ENCODE results near the gene NPM1.
"Not testable (repeated sequence)": the region's sequence is repeated elsewhere in the genome, so short reads cannot be mapped to it uniquely, and the experiment has no call there.

Gene NPM1

DNA sequence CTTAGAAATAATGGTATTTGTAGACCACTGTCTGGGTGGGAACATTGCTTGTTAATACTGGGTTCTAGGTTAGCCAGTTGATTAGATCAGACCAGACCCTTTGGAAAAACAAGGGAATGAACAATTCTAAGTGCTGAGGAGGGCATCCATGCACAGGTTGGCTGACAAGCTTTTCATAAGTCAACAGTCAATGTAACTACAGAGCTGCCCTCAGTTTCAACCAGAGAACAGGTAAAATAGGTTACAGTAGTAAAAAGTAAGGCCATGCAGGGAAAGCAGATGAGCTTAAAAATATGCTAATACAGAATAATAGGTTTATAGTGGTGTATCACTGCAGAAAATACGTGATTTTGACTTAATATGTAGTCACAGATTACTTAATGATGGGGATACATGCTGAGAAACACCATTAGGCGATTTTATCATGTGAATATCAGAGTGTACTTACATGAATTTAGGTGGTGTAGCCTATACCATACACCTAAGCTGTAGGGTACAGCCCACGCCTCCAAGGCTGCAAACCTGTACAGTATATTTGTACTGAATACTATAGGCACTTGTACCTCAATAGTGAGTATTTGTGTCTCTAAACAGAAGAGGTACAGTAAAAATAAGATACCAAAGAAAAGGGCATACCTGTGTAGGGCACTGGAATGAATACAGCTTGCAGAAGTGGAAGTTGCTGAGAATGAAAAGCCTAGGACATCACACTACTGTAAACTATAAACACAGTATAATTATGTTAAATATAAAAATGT, 25.7 kb downstream of the NPM1 start:
- no peak for DNase-seq (ENCODE audit: low read depth in 2 of 2)

DNA sequence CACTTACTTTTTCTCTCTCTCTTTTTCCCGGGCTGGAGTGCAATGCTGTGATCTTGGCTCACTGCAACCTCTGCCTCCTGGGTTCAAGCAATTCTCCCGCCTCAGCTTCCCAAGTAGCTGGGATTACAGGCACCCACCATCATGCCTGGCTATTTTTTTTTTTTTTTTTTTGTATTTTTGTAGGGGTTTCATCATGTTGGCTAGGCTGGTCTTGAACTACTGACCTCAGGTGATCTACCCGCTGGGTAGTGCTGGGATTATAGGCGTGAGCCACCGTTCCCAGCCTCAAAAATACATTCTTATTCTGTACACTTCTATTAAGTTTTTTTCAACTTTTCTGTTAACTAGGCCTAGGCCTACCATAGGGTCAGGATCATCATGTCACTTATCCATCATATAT, 26.3 kb downstream of the NPM1 start:
- DNase-seq (ENCODE audit: low read depth in 2 of 2) = not testable (repeated sequence)

DNA sequence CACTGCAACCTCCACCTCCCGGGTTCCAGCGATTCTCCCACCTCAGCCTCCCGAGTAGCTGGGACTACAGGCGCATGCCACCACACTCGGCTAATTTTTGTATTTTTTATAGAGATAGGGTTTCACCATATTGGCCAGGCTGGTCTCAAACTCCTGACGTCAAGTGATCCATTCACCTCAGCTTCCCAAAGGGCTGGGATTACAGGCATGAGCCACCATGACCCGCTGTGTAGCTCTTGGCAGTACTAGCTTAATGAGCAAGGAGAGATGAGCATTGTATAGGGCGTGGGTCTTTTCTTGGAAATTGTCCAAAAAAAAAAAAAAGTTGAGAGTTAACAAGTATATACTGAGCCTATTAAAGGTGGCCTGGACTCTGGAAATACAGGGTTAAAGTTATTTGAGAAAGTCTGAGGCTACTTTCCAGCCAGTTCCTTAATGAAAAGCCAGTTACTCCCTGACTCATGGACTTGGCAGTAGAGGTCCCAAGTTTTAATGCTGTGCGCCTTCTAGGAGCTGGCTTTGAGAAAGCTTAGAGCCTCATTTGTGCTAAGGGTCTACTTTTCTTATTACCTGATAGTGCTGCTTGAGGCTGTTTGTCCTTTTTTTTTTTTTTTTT, 27.6 kb downstream of the NPM1 start:
- no peak for DNase-seq (ENCODE audit: low read depth in 2 of 2)

DNA sequence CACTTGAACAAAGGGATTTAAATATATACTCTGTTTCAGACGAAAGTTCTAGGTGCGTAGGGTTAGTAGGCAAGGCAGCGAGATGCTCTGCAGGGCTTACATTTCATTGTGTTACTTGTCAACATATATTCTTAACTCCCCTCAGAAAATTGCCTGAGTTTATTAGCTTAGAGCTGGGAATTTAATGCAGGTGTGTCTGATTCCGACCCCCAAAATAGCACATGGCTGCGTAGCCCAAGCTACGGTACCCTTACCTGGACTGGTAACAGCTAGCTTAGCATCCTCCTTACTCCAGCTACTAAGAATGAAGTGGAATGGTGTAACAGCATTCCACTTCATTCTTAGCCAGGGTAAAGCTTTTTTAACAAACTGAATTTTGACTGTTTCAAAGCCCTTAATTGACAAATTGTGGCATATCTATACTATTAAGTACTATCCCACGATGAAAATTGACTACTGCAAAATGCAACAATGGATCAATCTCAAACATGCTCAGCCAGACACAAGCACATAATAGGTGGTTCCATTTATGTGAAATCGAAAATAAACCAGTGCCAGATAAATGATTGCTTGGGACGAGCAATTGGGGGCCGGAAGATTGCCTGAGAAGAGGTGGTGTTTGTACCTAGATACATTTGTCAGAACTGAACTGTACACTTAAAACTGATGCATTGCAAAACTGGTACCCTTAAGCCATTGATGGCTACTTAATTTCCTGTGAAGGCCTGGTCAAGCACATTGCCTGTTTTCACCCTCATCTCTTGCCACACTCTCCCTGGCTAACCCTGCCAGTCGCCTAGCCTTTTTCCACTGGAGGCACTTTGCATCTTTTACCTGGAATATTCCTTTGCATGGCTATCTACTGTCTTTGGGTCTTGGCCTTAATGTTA, 28.8 kb downstream of the NPM1 start:
- no peak for DNase-seq (ENCODE audit: low read depth in 2 of 2)

DNA sequence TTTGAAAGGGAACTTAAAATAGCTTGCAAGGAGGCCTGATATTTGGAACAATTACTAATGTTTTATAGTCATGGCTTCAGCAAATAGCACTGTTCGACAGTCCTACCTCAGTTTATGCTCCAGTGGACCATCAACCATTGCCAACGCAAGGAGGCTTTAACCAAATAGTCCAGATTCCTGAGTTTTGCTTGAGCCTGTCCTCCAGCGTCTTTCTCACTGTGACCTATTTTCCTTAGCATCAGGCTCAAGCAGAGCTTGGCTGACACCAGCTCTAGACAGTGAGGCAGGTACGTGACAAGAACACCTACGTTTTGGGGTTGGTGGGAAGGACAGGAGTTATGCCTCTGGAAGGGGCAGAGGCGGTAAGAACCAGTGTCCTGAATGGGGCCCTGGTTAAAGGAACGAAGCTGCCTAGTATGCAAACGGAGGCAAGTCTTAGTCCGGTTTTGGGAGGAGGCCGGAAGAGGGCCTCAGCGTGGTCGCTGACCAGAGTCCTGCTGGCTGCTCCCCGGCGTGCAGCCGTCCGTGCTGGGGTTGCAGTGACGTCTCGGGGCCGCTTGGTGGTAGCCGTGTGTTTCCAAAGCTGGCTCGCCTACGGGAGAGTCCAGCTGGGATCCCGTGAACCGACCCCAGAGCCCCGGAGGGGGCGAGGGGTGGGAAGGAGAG, 30.8 kb downstream of the NPM1 start:
- peak in 1 of 2 donors; percentile 9 for DNase-seq (ENCODE audit: low read depth in 2 of 2)

DNA sequence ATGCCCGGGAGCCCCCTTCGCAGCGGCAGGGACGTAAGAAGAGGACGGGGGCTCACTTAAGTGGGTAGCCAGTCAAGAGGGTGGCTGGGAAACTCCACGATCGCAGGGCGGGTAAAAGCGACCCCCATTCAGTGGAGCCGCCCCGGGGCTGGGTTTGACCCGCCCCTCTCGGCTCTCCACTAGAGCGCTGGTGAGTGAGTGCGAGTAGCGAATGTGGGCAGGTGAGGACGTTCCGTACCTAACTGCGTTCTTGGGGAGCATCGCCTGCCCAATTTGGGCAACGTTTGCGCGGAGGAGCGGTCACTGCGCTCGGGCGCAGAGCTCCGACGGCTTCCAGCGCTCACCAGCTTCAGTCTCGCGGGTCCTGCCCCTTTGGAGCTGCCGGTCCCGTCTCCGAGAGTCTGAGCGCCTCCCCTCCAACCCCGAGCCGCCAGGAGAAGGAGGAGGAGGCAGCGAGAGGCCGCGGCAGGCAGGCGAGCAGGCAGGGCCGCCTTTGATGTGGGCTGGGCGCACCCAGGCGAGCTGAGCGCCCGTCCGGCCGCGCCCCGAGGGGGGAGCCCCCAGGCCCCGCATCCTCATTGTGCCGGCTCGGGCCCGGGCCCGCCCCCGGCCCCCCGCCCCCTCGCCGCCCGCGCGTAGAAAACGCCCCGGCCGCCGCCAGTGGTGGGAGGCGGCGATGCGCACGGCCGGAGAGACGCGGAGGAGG, 31.5 kb downstream of the NPM1 start, which contains the start of gene FGF18:
Gene FGF18, plus strand, starts transcription at position 666 of the 706 bp plus-strand sequence. CDS start 553 bp downstream, outside the sequence.
- DNase-seq (ENCODE audit: low read depth in 2 of 2) = no peak

DNA sequence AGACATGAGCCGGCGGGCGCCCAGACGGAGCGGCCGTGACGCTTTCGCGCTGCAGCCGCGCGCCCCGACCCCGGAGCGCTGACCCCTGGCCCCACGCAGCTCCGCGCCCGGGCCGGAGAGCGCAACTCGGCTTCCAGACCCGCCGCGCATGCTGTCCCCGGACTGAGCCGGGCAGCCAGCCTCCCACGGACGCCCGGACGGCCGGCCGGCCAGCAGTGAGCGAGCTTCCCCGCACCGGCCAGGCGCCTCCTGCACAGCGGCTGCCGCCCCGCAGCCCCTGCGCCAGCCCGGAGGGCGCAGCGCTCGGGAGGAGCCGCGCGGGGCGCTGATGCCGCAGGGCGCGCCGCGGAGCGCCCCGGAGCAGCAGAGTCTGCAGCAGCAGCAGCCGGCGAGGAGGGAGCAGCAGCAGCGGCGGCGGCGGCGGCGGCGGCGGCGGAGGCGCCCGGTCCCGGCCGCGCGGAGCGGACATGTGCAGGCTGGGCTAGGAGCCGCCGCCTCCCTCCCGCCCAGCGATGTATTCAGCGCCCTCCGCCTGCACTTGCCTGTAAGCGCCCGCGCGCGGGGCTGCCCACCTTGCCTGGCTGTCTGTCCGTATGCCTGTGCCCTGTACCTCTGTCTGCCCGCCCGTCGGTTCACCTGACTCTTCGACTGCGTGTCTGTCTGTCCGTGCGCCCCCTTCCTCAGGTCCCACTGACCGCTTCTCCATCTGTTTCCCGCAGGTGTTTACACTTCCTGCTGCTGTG, 32.2 kb downstream of the NPM1 start:
- no peak for DNase-seq (ENCODE audit: low read depth in 2 of 2)

DNA sequence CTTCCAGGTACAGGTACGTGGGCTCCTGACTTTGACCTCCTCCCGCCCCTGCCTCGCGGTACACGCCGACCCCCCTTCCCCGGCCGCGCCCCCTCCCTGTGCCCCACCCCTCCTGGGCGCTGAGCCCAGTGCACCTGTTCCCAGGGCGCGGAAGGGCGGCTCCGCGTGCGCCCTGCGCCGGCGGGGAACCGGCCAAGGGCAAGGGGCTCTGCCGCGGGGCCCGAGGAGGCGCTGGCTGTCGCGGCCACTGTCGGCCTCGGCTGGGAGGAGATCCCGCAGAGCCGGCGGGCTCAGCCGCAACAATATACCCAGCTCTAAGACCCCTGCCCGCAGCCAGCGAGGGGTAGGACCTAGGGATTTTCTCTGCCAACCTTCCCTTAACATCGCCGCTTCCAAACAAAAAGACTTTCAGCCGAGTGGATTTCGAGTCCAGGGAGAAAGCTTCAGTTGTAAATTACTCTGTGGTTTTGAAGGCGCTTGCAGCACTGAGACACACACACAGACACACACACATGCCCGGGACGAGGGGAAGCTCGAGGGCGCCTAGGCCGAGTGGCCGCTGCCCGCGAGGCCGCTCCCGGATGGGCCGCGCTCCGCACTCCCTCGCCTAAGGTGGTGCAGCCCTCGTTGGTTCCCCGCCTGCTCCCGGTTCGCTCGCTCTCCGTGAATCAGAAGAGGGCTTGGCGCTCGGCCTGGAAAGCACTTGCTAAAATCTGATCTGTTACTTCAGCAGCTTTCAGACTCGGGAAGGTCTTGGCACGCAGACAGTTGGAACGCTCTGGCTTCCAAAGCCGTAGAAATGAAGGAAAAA, 33.0 kb downstream of the NPM1 start:
- DNase-seq (ENCODE audit: low read depth in 2 of 2) = no peak

DNA sequence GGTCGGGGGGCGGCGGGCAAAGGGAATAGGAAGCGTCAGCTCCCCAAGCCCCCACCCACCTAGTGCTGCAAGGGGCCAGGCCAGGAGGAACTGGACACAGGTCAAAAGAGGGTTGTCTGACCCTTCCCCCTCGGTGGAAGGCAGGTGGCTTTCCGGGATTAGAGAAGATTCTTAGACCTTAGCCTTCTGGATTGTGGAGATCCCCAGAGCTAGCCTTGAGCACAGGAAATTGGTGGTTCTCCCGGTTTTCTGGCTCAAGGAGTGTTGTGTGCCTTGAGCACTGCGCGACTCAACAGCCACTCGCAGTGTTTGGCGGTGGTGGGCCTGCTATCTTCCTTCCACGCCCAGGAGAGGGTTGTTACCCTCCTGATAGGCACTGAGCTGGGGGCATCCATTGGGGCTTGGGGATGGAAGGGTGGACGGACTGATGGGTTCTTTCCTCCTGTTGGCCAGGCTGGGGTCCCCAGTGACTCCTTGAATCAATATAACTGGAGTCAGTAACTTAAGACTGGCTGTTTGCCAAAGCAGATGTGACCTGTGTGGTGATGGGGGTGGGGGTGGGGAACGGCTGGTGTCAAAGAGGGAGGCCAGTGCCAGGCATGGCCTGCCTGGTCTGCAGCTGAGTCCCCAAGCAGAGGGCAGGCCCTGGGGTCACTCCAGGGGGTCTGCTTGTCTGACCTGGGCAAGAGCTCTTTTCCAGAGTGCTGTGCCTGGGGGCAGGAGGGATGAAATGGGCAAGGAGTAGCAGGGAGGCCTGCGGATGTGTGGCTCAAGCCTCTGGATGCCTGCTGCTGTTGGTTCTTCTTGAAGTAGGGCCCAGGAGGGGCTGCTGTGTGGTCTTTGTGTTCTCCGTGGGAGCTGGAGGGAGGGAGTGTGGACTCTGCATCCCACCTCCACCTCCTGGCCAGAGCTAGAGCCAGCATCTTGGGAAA, 33.9 kb downstream of the NPM1 start:
- no peak for DNase-seq (ENCODE audit: low read depth in 2 of 2)

DNA sequence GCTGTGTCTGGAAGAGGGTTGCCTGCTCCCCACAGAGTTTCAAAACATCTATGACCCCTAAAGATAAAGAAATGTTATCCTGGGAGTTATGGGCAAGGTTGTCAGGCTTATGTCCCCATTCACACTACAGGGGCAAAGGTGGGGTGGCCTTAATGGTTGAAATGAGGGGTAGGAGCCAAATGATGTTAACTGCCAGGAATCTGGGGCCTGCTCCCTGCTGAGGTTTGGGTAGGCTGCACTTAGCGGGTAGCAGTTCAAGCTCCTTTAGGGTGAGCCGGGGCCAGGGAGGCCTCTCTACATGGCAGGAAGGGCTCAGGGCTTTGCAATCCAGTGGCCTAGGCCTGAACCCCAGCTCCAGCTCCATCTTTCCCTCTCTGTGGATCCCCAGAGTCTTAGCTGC, 34.8 kb downstream of the NPM1 start:
- DNase-seq (ENCODE audit: low read depth in 2 of 2) = no peak

DNA sequence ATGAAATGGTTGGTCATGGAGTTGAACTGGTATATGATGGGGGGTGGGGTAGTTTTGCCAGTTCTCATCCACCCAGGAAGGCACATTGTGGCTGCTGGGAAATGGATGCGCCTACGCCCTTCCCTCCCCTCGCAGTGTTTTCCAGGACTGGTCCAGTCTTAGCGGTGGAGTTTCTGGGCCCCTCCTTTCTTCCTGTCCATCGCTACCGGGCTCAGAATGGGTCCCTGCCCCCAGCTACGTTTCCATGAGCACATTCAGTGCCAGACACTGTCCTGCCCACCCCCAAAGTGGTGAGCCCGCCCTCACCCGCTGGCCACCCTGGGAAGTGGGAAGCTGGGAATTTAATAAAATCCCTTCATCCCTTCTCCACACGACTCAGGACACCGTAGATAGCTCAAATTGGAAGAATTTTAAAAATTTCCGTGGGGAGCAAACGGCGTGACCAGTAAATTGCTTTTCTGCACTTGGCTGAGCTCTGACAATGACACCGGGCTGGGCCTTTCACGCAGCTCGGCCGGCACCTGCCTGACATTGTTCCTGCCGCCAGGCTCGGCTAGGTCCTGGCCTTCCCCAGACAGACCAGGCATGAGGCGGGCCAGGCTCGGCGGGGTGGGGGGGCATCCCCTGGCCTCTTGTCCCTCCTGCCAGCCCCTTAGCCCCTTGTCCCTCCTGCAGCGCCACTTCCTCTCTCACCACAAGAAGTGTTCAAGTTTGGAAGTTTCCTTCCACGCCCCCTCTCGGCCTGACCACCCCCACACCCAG, 35.4 kb downstream of the NPM1 start:
- no peak for DNase-seq (ENCODE audit: low read depth in 2 of 2)

DNA sequence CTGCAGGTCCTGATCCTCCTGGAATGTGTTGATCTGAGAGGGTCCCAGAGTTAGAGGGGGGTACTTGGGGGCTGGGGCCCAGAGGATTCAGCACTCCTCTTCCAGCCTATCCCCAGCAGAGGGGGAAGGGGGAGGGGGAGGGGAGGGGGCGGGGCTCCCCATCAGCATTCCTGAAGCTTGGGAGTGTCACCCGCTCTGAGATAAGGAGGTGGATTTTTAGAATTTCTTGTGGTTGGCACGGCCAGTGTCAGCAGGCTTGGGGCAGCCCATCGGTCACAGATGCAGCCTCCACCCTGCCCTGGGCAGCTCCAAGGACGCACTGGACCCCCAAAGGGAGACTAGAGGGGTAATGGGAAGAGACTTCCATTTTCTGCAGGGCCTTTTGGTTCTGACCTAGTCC, 37.1 kb downstream of the NPM1 start:
- no peak for DNase-seq (ENCODE audit: low read depth in 2 of 2)

DNA sequence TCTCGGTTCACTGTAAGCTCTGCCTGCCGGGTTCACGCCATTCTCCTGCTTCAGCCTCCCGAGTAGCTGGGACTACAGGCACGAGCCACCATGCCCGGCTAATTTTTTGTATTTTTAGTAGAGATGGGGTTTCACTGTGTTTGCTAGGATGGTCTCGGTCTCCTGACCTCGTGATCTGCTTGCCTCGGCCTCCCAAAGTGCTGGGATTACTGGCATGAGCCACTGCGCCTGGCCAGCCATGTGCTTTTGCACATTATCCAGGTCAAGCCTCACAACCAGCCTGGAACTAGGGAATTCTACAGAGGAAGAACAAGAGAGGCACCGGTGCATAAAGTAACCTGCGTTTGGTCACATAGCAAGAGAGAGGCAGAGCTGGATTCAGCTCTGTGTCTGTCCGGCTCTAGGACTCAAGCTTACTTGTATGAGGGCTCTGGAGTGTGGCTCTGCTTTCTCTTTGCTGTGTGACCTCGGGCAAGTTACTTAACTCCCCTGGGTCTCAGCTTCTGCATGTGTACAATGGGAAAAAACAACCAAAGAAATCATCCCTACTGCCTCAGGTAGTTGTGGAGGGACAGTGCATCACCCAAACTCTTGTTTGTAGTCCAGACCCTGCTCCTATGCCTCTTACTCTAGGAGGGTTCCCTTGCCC, 38.1 kb downstream of the NPM1 start:
- DNase-seq (ENCODE audit: low read depth in 2 of 2) = no peak

DNA sequence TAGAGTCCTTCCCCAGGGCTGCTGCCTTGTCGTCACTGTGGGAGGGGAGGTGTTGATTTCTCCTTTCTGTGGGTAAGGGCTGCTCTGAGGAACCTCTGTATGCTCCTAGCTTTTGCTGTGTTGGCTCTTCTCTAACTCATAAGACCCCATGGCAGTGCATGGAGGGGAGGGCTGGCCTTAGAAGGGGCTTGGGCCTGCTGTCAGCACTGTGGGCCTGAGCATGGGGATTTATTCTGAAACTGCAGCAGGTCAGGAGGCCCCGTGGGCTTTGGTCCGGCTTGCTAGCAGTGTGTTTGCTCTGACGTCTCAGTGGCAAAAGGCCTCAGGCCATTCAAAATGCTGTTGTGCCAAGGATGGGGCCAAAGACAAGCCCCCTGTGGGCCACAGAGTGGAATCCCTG, 38.6 kb downstream of the NPM1 start:
- no peak for DNase-seq (ENCODE audit: low read depth in 2 of 2)

DNA sequence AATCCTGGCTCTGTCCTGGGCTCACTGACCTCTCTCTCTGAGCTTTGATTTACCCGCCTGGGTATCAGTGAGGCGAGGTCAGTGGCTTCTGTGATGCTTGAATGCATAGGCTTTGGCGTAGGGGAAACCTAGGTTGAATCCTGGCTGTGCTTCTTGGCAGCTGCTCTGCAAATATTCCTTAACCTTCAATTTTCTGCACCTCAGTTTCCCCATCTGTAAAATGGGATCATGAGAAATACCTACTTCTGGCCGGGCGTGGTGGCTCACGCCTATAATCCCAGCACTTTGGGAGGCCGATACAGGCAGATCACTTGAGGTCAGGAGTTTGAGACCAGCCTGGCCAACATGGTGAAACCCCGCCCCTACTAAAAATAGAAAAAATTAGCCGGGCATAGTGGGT, 39.0 kb downstream of the NPM1 start:
- no peak for DNase-seq (ENCODE audit: low read depth in 2 of 2)

DNA sequence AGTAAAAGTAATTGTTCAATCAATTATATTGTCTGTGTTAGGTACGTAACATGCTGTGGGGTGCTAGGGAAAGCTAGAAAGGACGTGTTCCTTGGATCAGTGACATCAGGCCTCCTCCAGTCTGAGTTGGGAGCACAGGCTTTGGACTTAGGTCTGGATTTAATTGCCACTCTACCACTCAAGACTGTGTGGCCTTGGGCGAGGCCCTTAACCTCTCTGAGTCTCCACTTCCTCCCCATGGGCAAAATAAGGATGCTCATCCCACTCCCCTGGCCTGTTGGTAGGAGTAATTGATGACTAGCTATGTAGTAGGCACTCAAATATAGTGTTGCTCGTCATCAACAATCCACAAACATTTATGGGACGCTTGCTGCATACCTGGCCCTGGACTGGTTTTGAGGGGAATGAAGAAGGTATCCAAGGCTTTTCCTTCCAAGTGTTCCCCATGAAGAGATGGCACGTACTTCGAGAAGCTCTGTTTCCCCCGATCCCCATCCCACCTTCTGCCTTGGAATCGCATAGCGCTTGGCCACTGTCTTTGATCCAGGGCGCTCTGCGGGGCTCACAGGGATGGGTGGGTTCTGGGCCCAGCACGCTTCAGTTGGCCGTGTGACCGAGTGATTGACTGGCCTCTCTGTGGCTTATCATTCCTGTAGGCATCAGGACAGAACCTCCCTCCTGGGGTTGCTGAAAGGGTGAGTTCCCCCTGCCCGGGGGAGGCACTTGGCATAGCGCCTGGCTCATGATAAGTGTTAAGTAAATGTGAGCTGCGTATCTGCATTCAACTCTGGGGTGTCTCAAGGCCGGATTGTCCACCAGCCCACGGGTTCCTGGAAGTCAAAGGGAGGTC, 39.9 kb downstream of the NPM1 start:
- DNase-seq (ENCODE audit: low read depth in 2 of 2) = no peak

All from stimulated activated CD8-positive, alpha-beta memory T cell treated with anti-CD3 and anti-CD28 coated beads, Interleukin-2, amount 100 ng/mL, for 1 hour (primary cell).